Activated CD4-positive, alpha-beta T cell treated with anti-CD3 and anti-CD28 coated beads, Interleukin-2, amount 10 ng/mL, durations not matched to agents 24 days and 14 days (primary cell): ENCODE data around the gene VARS1. TPM values are rescaled to one million over a fixed set of nuclear protein-coding genes. Genes with fewer than 3 reads are reported as not detected.
"Not testable (repeated sequence)": the region's sequence is repeated elsewhere in the genome, so short reads cannot be mapped to it uniquely, and the experiment has no call there.

Experiments used
- DNase-seq: peaks from one replicate; pipeline ENCODE4 v3.0.0; 2022
- H3K27ac Mint-ChIP-seq: one replicate; pipeline ENCODE4 v1.8.0; 2022; ENCODE audit warnings: mild to moderate bottlenecking, mixed read lengths
- H3K27me3 Mint-ChIP-seq: one replicate; pipeline ENCODE4 v1.8.0; 2022; ENCODE audit warnings: mixed read lengths
- H3K36me3 Mint-ChIP-seq: one replicate; pipeline ENCODE4 v1.8.0; 2022; ENCODE audit warnings: low read depth, mild to moderate bottlenecking, mixed read lengths
- H3K4me1 Mint-ChIP-seq: one replicate; pipeline ENCODE4 v1.8.0; 2021; ENCODE audit warnings: mixed read lengths
- H3K4me3 Mint-ChIP-seq: one replicate; pipeline ENCODE4 v1.8.0; 2022; ENCODE audit warnings: mild to moderate bottlenecking, moderate library complexity, mixed read lengths
- H3K9me3 Mint-ChIP-seq: one replicate; pipeline ENCODE4 v1.8.0; 2021; ENCODE audit warnings: mixed read lengths
- intact Hi-C: fragments of 100-400 bp; cut with micrococcal nuclease; formaldehyde crosslinking; loops from one replicate; pipeline ENCODE4 v1.15.1; 2023
- total RNA-seq: library from RNA; stranded (reverse); gene quantifications from 2 replicates; pipeline ENCODE4 v1.2.3, GENCODE V29; 2022

Gene VARS1
- total RNA-seq = 173 and 181 TPM in 2 replicates

DNA sequence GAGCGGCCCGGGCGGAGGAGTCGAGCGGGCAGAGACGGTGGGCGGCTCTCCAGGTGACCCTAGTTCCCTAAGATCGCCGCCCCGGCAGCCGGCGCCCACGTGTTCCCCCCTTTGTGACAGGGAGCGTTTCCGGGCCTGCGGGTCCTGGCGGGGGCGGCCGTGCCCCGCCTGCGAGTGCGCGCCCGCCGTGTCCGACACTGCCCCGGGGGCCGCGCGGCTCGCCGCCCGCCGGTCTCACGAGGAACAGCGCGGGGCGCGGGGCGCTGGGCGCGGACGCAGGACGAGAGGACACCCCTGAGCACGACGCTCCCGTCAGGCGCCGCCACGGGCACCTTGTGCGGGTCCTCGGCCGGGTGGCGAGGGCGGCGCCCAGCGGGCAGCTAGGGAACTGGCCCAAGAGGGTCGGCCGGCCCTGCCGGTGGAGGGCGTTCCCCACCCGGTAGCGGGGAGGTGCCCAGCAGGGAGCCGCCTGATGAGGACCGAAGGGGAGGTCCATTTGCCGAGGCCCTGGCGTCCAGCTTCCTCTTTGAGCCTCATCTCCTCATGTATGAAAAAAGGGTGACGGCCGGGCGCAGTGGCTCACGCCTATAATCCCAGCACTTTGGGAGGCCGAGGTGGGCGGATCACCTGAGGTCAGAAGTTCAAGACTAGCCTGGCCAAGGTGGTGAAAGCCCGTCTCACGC is at the start of gene VARS1:
Gene VARS1 (minus strand): TSS at position 137 of the 683 bp plus-strand sequence. CDS start 535 bp downstream, outside the sequence.
- Mint-ChIP-seq H3K4me1 (peaks cover 34% of the 10 kb centered on the region), H3K27me3 (no peaks in the 10 kb centered on the region), H3K36me3 (peaks cover 33% of the 10 kb centered on the region), H3K4me3 (peak within 1 kb of the TSS; percentile 86), H3K9me3 (no peaks in the 10 kb centered on the region), H3K27ac (peak within 1 kb of the TSS; percentile 97)
- DNase-seq = peak; percentile 96
- intact Hi-C loops = loop anchor here (1.0 to 2.0 kb wide), 6 partner anchors 12 to 67 kb away; partner anchors contain the start of genes DDAH2, HSPA1B and VWA7

DNA sequence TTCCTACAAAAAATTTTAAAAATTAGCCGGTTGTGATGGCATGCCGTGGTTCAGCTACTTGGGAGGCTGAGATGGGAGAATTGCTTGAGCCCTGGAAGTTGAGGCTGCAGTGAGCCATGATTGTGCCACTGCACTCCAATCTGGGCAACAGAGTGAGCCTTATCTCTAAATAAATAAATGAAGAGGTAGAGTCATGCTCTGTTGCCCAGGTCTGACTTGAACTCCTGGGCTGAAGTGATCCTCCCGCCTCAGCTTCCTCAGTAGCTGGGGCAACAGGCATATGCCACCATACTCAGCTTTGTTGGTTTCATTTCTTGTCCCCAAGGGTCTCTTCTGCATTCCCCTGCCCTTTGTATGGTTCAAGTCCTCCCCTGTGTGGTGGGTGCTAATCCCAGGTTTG is 49.0 kb upstream of the VARS1 start:
- peaks cover 20% of the 10 kb centered on the region for H3K36me3 Mint-ChIP-seq
- peaks cover 2% of the 10 kb centered on the region for H3K4me1 Mint-ChIP-seq
- no peaks in the 10 kb centered on the region for H3K27me3 Mint-ChIP-seq
- H3K9me3 Mint-ChIP-seq = no peaks in the 10 kb centered on the region
- intact Hi-C loops = no loop called here
- H3K27ac Mint-ChIP-seq = peak overlapping the region; percentile 56
- H3K4me3 Mint-ChIP-seq = no peak overlapping the region
- DNase-seq = no peak

DNA sequence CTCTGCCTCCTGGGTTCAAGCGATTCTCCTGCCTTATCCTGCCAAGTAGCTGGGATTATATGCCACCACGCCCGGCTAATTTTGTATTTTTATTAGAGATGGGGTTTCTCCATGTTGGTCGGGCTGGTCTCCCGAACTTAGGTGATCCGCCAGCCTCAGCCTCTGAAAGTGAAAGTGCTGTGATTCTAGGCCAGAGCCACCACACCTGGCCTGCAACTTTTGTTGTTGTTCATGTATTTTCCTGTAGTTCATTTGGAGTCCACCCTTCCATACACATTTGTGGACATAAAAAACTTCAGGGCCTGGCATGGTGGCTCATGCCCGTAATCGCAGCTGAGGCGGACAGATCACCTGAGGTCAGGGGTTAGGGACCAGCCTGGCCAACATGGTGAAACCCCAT is 46.5 kb upstream of the VARS1 start:
- intact Hi-C loops = no loop called here
- Mint-ChIP-seq H3K9me3 (no peaks in the 10 kb centered on the region), H3K36me3 (peaks cover 40% of the 10 kb centered on the region), H3K27me3 (no peaks in the 10 kb centered on the region), H3K4me1 (peaks cover 11% of the 10 kb centered on the region), H3K27ac (no peak overlapping the region), H3K4me3 (no peak overlapping the region)
- DNase-seq = no peak

DNA sequence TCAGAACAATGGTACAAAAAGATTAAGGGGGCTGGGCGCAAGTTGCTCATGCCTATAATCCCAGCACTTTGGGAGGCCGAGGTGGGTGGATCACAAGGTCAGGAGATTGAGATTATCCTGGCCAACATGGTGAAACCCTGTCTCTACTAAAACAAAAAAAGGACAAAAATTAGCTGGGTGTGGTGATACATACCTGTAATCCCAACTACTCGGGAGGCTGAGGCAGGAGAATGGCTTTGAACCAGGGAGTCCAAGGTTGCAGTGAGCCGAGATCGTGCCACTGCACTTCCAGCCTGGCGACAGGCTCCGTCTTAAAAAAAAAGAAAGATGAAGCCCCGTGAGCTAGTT is 44.2 kb upstream of the VARS1 start:
- H3K4me1 Mint-ChIP-seq = peaks cover 21% of the 10 kb centered on the region
- peaks cover 56% of the 10 kb centered on the region for H3K36me3 Mint-ChIP-seq
- DNase-seq, H3K27me3 Mint-ChIP-seq, intact Hi-C loops, H3K9me3 Mint-ChIP-seq, H3K4me3 Mint-ChIP-seq: not testable (repeated sequence)
- H3K27ac Mint-ChIP-seq = peak overlapping the region; percentile 11

DNA sequence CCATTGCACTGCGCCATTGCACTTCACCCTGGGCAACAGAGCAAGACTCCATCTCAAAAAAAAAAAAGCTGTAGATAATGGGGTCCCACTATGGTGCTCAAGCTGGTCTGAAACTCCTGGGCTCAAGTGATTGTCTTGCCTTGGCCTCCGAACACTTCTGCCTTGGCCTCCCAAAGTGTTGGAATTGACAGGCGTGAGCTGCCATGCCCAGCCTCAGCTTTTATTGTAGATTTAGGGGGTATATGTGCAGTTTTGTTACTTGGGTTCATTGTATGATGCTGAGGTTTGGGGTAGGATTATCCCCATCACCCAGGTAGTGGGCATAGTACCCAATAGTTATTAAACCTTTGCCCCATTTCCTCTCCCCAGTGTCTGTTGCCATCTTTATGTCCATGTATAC is 43.4 kb upstream of the VARS1 start:
- peak overlapping the region; percentile 97 for H3K4me3 Mint-ChIP-seq
- DNase-seq = no peak
- no peaks in the 10 kb centered on the region for H3K9me3 Mint-ChIP-seq
- intact Hi-C loops = no loop called here
- no peaks in the 10 kb centered on the region for H3K27me3 Mint-ChIP-seq
- H3K27ac Mint-ChIP-seq = no peak overlapping the region
- peaks cover 59% of the 10 kb centered on the region for H3K36me3 Mint-ChIP-seq
- H3K4me1 Mint-ChIP-seq = peaks cover 24% of the 10 kb centered on the region

DNA sequence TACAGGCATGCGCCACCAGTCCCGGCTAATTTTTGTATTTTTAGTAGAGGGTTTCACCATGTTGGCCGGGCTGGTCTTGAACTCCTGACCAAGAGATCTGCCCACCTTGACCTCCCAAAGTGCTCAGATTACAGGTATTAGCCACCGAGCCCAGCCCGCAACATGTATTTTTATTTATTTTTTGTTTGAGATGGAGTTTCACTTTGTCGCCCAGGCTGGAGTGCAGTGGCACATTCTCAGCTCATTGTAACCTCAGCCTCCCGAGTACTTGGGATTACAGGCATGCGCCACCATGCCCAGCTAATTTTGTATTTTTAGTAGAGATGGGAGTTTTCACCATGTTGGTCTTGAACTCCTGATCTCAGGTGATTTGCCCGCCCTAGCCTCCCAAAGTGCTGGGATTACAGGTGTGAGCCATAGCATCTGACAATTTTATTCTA is 42.6 kb upstream of the VARS1 start:
- peaks cover 25% of the 10 kb centered on the region for H3K4me1 Mint-ChIP-seq
- H3K9me3 Mint-ChIP-seq, intact Hi-C loops, H3K27ac Mint-ChIP-seq, H3K27me3 Mint-ChIP-seq, DNase-seq: not testable (repeated sequence)
- H3K4me3 Mint-ChIP-seq = peak overlapping the region; percentile 97
- peaks cover 59% of the 10 kb centered on the region for H3K36me3 Mint-ChIP-seq

DNA sequence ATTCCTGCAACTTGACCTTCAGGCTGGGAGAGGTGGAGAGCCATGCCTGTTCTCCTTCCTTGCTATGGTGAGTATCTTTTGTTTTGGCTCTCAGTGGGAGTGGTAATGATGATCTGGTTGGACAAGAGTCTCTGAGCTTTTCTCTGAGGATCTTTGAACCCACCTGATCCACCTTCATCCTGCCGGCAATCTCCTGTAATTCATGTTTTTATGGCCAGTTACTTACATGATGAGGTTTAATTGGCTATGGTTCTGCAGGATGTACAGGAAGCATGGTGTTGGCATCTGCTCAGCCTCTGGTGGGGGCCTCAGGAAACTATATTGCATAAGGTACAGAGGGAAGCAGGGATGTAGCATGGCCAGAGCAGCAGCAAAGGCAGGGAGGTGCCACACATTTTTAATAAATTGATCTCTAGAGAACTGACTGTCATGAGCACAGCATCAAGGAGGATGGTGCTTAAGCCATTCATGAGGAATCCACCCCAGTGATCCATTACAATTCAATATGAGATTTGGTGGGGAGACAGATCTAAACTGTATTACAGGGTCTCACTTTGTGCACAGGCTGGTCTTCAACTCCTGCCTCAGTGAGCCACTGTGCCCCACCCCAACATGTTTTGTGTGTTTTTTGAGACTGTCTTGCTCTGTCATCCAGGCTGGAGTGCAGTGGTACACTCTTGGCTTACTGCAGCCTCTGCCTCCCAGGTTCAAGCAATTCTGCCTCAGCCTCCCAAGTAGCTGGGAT is 42.0 kb upstream of the VARS1 start:
- H3K9me3 Mint-ChIP-seq = no peaks in the 10 kb centered on the region

GRCh38 chr6:31836474-31837368 is 41.2 kb upstream of the VARS1 start:
- no peaks in the 10 kb centered on the region for H3K9me3 Mint-ChIP-seq
- no peaks in the 10 kb centered on the region for H3K27me3 Mint-ChIP-seq

More for the DNA sequence above, 42.0 kb upstream of the VARS1 start:
- Mint-ChIP-seq H3K4me1 (peaks cover 25% of the 10 kb centered on the region), H3K27me3 (no peaks in the 10 kb centered on the region), H3K27ac (peak overlapping the region; percentile 96), H3K4me3 (peak overlapping the region; percentile 97), H3K36me3 (peaks cover 59% of the 10 kb centered on the region)
- intact Hi-C loops = no loop called here
- no peak for DNase-seq

DNA sequence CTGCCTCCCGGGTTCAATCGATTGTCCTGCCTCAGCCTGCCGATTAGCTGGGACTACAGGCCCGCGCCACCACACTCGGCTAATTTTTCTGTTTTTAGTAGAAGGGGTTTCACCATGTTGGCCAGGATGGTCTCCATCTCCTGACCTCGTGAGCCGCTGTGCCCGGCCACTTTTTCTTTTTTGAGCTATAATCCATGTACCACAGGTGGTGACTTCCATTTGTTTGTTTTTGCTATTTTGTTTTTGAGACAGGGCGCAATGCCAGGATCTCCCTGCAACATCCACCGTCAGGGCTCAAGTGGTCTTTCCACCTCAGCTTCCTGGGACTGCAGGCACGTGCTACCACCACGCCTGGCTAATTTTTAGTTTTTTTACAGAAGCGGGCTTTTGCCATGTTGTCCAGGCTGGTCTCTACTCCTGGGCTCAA is 40.5 kb upstream of the VARS1 start:
- Mint-ChIP-seq H3K36me3 (peaks cover 58% of the 10 kb centered on the region), H3K27me3 (no peaks in the 10 kb centered on the region), H3K4me1 (peaks cover 30% of the 10 kb centered on the region), H3K27ac (peak overlapping the region; percentile 96), H3K9me3 (no peaks in the 10 kb centered on the region), H3K4me3 (peak overlapping the region; percentile 97)
- intact Hi-C loops = no loop called here
- no peak for DNase-seq

More at GRCh38 chr6:31836474-31837368, 41.2 kb upstream of the VARS1 start:
- intact Hi-C loops = no loop called here
- DNase-seq = no peak
- Mint-ChIP-seq H3K4me1 (peaks cover 26% of the 10 kb centered on the region), H3K4me3 (peak overlapping the region; percentile 97), H3K27ac (peak overlapping the region; percentile 96), H3K36me3 (peaks cover 59% of the 10 kb centered on the region)

DNA sequence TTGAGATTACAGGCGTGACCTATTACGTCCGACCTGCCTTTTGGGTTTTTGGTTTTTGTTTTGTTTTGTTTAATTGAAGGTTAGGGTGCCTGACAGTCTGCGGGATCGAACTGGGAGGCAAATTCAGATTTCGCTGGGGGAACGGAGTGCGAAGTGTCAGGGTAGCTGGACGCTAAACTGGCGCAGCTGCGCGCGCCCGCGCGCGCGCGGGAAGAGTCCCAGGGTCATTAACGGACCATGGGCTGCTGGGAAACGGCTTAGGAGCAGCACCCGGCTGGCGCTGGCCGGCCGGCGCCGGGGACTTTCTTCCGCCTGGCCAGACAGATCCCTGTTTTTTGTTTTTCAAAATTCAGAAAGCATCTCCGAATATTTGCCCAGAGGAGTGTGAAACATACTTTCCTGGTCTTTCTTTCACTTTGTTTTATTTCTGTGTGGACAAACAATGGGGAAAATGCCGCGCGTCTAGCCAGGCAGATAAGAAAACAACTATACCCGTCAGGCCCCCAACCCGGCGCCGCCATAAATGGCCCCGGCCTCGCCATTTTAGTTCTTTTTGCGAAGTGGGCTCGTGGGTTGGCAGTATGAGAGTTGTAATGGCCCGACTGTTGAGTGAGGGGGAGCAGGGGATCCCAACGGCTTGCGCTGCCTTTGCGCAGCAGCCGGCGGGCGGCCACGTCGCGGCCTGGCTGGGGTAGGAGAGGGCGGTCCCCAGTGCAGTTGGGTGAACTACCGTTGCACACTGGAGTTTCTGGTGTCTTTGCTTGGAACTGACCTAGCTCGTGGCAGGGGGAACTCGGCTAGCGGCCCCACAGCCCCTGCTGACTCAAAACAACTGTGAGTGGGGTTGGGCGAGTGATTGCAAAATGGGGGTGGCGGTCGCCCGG is 39.1 kb upstream of the VARS1 start:
- peak; percentile 93 for DNase-seq
- H3K27me3 Mint-ChIP-seq = no peaks in the 10 kb centered on the region
- peak overlapping the region; percentile 97 for H3K4me3 Mint-ChIP-seq
- peaks cover 57% of the 10 kb centered on the region for H3K36me3 Mint-ChIP-seq
- intact Hi-C loops = loop anchor here (1.0 to 2.0 kb wide), 6 partner anchors 20 to 288 kb away; partner anchors contain the start of genes ATP6V1G2, EHMT2, GPANK1 and HSPA1A
- H3K9me3 Mint-ChIP-seq = no peaks in the 10 kb centered on the region
- H3K27ac Mint-ChIP-seq = peak overlapping the region; percentile 96
- peaks cover 34% of the 10 kb centered on the region for H3K4me1 Mint-ChIP-seq

GRCh38 chr6:31831350-31832215 is 36.0 kb upstream of the VARS1 start:
- Mint-ChIP-seq H3K36me3 (peaks cover 33% of the 10 kb centered on the region), H3K27me3 (no peaks in the 10 kb centered on the region), H3K27ac (no peak overlapping the region), H3K9me3 (no peaks in the 10 kb centered on the region), H3K4me1 (peaks cover 27% of the 10 kb centered on the region), H3K4me3 (peak overlapping the region; percentile 91)
- intact Hi-C loops = no loop called here
- DNase-seq = no peak

GRCh38 chr6:31830886-31831335 is 35.4 kb upstream of the VARS1 start:
- peak overlapping the region; percentile 91 for H3K4me3 Mint-ChIP-seq
- peaks cover 24% of the 10 kb centered on the region for H3K4me1 Mint-ChIP-seq
- H3K27ac Mint-ChIP-seq = peak overlapping the region; percentile 82
- peaks cover 26% of the 10 kb centered on the region for H3K36me3 Mint-ChIP-seq
- H3K27me3 Mint-ChIP-seq = no peaks in the 10 kb centered on the region
- H3K9me3 Mint-ChIP-seq = no peaks in the 10 kb centered on the region
- DNase-seq = no peak
- intact Hi-C loops = loop anchor here (1.0 kb wide), 2 partner anchors 151 to 166 kb away; no protein-coding TSS in a partner anchor
